AG09309 (cell line): ENCODE results near the gene CTSH.
A peak's percentile ranks its signal among the peaks of the same experiment; 100 is the strongest.
"Not testable (repeated sequence)": the region's sequence is repeated elsewhere in the genome, so short reads cannot be mapped to it uniquely, and the experiment has no call there.

Experiments
- DNase-seq: peaks from one replicate; pipeline ENCODE4 v3.0.0-alpha.2; 2010; ENCODE audit warnings: low read depth
- H3K4me3 ChIP-seq: 2 replicates; pipeline ENCODE4 v1.5.1; 2011; ENCODE audit warnings: mild to moderate bottlenecking, low read depth, low read length, moderate library complexity; ENCODE audit not compliant: control insufficient read depth
- CTCF ChIP-seq: IDR thresholded peaks from 2 replicates; pipeline ENCODE4 v1.5.1; 2011; ENCODE audit warnings: mild to moderate bottlenecking, low read depth, low read length, inconsistent platforms; ENCODE audit not compliant: insufficient read depth, control insufficient read depth; ENCODE audit errors: missing control alignments

The CTSH gene

GRCh38 chr15:78875107-78875914, 69.5 kb downstream of the CTSH start:
- DNase-seq: no peak
- no peak for TF ChIP-seq CTCF
- peak overlapping the region; percentile 93 for H3K4me3 ChIP-seq

- peak overlapping the region; percentile 93 for H3K4me3 ChIP-seq
- DNase-seq: no peak
- no peak for TF ChIP-seq CTCF
Measured at GRCh38 chr15:78873793-78874765, 70.8 kb downstream of the CTSH start.

GRCh38 chr15:78872972-78873792, 71.7 kb downstream of the CTSH start:
- H3K4me3 ChIP-seq: peak overlapping the region; percentile 93

GRCh38 chr15:78872155-78872971, 72.5 kb downstream of the CTSH start, which contains the start of gene MORF4L1:
MORF4L1 (plus strand) TSS chr15:78872890; CDS start chr15:78873018, 128 bp downstream.
- no peak for TF ChIP-seq CTCF
- peak within 1 kb of the TSS; percentile 93 for H3K4me3 ChIP-seq
- peak; percentile 78 for DNase-seq

More at GRCh38 chr15:78872972-78873792, 71.7 kb downstream of the CTSH start:
- DNase-seq: peak; percentile 70
- peak; percentile 57 for TF ChIP-seq CTCF

- not testable (repeated sequence) for H3K4me3 ChIP-seq, DNase-seq
Measured at GRCh38 chr15:78871483-78872127, 73.2 kb downstream of the CTSH start.
